Hepatocyte (in vitro differentiated cells): ENCODE data around the gene KPNB1. TPM values are rescaled to one million over a fixed set of nuclear protein-coding genes. Genes with fewer than 3 reads are reported as not detected.

ENCODE experiments used
- DNase-seq: peaks from one replicate; pipeline ENCODE4 v3.0.0-alpha.2; 2016; ENCODE audit warnings: low spot score
- H2AFZ ChIP-seq: fragments of 200-600 bp; sonication (generic); 2 replicates; pipeline ENCODE4 v1.6.0; 2016; ENCODE audit warnings: antibody characterized with exemption, mild to moderate bottlenecking
- H3K27ac ChIP-seq: fragments of 200-600 bp; sonication (generic); 2 replicates; pipeline ENCODE4 v1.5.1; 2016; ENCODE audit warnings: mild to moderate bottlenecking
- H3K27me3 ChIP-seq: fragments of 200-600 bp; sonication (generic); 2 replicates; pipeline ENCODE4 v1.6.1; 2016
- H3K36me3 ChIP-seq: fragments of 200-600 bp; sonication (generic); replicated peaks from 2 replicates; pipeline ENCODE4 v1.5.1; 2016; ENCODE audit warnings: low read depth; ENCODE audit not compliant: insufficient read depth
- H3K4me1 ChIP-seq: fragments of 200-600 bp; sonication (generic); 2 replicates; pipeline ENCODE4 v1.5.1; 2016; ENCODE audit warnings: mild to moderate bottlenecking, moderate library complexity; ENCODE audit not compliant: insufficient read depth
- H3K4me2 ChIP-seq: fragments of 200-600 bp; sonication (generic); 2 replicates; pipeline ENCODE4 v1.6.0; 2016
- H3K4me3 ChIP-seq: fragments of 200-600 bp; sonication (generic); 2 replicates; pipeline ENCODE4 v1.5.1; 2016; ENCODE audit warnings: mild to moderate bottlenecking
- H3K79me2 ChIP-seq: fragments of 200-600 bp; sonication (generic); 2 replicates; pipeline ENCODE4 v1.6.0; 2017; ENCODE audit warnings: mild to moderate bottlenecking
- H3K9me2 ChIP-seq: fragments of 200-600 bp; sonication (generic); replicated peaks from 2 replicates; pipeline ENCODE4 v1.6.0; 2017; ENCODE audit warnings: mild to moderate bottlenecking; ENCODE audit not compliant: insufficient read depth
- H3K9me3 ChIP-seq: fragments of 200-600 bp; sonication (generic); 2 replicates; pipeline ENCODE4 v1.5.1; 2016; ENCODE audit warnings: low read depth, mild to moderate bottlenecking
- H4K20me1 ChIP-seq: fragments of 200-600 bp; sonication (generic); 2 replicates; pipeline ENCODE4 v1.6.0; 2016; ENCODE audit warnings: mild to moderate bottlenecking; ENCODE audit not compliant: insufficient read depth, poor library complexity, severe bottlenecking
- EZH2 ChIP-seq: fragments of 200-600 bp; sonication (generic); IDR thresholded peaks from 2 replicates; pipeline ENCODE4 v1.6.1; 2016; ENCODE audit warnings: antibody characterized with exemption, mild to moderate bottlenecking, borderline replicate concordance
- EZH2phosphoT487 ChIP-seq: fragments of 200-600 bp; sonication (generic); IDR thresholded peaks from one replicate; pipeline ENCODE4 v1.6.1; 2018; ENCODE audit warnings: antibody characterized with exemption, mild to moderate bottlenecking, low read depth, moderate library complexity; ENCODE audit not compliant: unreplicated experiment, severe bottlenecking
- WGBS: methylation state at CpG from one replicate; pipeline ENCODE4 v1.1.6; 2016; ENCODE audit warnings: low lambda C conversion rate; ENCODE audit errors: missing lambda C conversion rate; 5-methylcytosine and 5-hydroxymethylcytosine counted together
- polyA plus RNA-seq: library from polyadenylated mRNA; unstranded; fragments of >200 nt; fragmentation: Nextera tagmentation; extraction: Ambion mirVana; gene quantifications from 2 replicates; pipeline ENCODE4 v1.2.1, GENCODE V29; 2016
- total RNA-seq: library from RNA; depleted of rRNA; stranded (reverse); fragments of >200 nt; gene quantifications from 2 replicates; pipeline ENCODE4 v1.2.3, GENCODE V29; 2014
- TF ChIP-seq, protein P1 (sequence below): fragments of 200-600 bp; sonication (generic); IDR thresholded peaks from 2 replicates; pipeline ENCODE4 v1.5.1; 2016; ENCODE audit warnings: antibody characterized with exemption, mild to moderate bottlenecking; ENCODE audit not compliant: poor library complexity

KPNB1 gene
- total and polyA plus RNA-seq, 2 experiments from 2014 or later = 59.5 to 194 TPM

GRCh38 chr17:47605011-47605410 lies 44.7 kb upstream of the KPNB1 start:
- TF ChIP-seq EZH2 = no peak
- Histone ChIP-seq H3K79me2 (peaks cover 4% of the 10 kb centered on the region), H2AFZ (no peak overlapping the region), H3K27ac (no peak overlapping the region), H3K4me1 (no peaks in the 10 kb centered on the region), H3K4me2 (no peak overlapping the region), H3K9me2 (no peaks in the 10 kb centered on the region), H3K4me3 (no peak overlapping the region), H4K20me1 (peaks cover 6% of the 10 kb centered on the region), H3K9me3 (no peaks in the 10 kb centered on the region), H3K27me3 (no peaks in the 10 kb centered on the region), H3K36me3 (no peaks in the 10 kb centered on the region)
- no peak for DNase-seq
- WGBS = 65% methylated on average over 1 of the region's 1 CpG

GRCh38 chr17:47607481-47607880 lies 42.2 kb upstream of the KPNB1 start:
- peaks cover 6% of the 10 kb centered on the region for H4K20me1 ChIP-seq
- no peak for TF ChIP-seq EZH2
- TF ChIP-seq, protein P1, sequence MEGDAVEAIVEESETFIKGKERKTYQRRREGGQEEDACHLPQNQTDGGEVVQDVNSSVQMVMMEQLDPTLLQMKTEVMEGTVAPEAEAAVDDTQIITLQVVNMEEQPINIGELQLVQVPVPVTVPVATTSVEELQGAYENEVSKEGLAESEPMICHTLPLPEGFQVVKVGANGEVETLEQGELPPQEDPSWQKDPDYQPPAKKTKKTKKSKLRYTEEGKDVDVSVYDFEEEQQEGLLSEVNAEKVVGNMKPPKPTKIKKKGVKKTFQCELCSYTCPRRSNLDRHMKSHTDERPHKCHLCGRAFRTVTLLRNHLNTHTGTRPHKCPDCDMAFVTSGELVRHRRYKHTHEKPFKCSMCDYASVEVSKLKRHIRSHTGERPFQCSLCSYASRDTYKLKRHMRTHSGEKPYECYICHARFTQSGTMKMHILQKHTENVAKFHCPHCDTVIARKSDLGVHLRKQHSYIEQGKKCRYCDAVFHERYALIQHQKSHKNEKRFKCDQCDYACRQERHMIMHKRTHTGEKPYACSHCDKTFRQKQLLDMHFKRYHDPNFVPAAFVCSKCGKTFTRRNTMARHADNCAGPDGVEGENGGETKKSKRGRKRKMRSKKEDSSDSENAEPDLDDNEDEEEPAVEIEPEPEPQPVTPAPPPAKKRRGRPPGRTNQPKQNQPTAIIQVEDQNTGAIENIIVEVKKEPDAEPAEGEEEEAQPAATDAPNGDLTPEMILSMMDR = no peak
- no peak for TF ChIP-seq EZH2phosphoT487
- WGBS = 96% methylated on average over 3 of the region's 3 CpGs
- no peak overlapping the region for H2AFZ ChIP-seq
- no peaks in the 10 kb centered on the region for H3K36me3 ChIP-seq
- H3K27ac ChIP-seq = no peak overlapping the region
- no peak for DNase-seq
- H3K4me2 ChIP-seq = no peak overlapping the region
- H3K4me1 ChIP-seq = peaks cover 11% of the 10 kb centered on the region
- no peak overlapping the region for H3K4me3 ChIP-seq
- H3K9me3 ChIP-seq = no peaks in the 10 kb centered on the region
- no peaks in the 10 kb centered on the region for H3K27me3 ChIP-seq
- peaks cover 4% of the 10 kb centered on the region for H3K79me2 ChIP-seq
- H3K9me2 ChIP-seq = no peaks in the 10 kb centered on the region

- TF ChIP-seq, protein P1 = no peak
- TF ChIP-seq EZH2phosphoT487 (no peak), EZH2 (no peak)
- H3K27ac ChIP-seq = peak overlapping the region; percentile 71
- H3K9me3 ChIP-seq = no peaks in the 10 kb centered on the region
- H4K20me1 ChIP-seq = no peaks in the 10 kb centered on the region
- no peak overlapping the region for H3K4me2 ChIP-seq
- 73% methylated on average over 5 of the region's 5 CpGs for WGBS
- H3K36me3 ChIP-seq = no peaks in the 10 kb centered on the region
- no peaks in the 10 kb centered on the region for H3K27me3 ChIP-seq
- H3K4me1 ChIP-seq = peaks cover 16% of the 10 kb centered on the region
- H2AFZ ChIP-seq = no peak overlapping the region
- H3K4me3 ChIP-seq = no peak overlapping the region
- no peak for DNase-seq
- no peaks in the 10 kb centered on the region for H3K9me2 ChIP-seq
- no peaks in the 10 kb centered on the region for H3K79me2 ChIP-seq
Observed at GRCh38 chr17:47611372-47612350, 38.1 kb upstream of the KPNB1 start.

DNA sequence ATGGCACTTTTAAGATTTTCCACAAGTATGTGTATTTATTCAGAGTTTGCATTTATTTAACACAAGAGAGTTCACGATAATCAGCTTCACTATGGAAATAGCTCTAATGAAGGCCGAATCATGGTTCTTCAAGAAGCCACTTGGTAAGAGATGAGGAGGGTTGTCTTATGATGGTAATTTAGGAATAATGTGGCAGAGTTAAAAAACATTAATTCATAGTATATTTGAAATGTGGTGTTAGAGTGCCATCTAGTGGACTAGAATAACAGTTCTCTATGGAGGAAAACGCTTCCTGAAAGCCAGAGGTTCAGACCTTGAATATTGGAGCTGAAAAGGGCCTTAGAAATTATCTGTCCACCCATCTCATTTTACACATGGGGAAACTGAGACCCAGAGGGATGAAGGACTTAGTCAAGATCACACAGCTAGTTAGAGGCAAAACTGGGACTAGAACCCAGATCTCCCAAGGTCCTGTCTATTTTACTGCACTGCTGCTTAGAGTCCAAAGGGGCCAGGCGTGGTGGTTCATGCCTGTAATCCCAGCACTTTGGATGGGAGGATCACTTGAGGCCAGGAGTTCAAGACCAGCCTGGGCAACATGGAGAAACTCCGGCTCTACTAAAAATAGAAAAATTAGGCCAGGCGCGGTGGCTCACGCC lies 33.8 kb upstream of the KPNB1 start:
- Histone ChIP-seq H3K9me3 (no peaks in the 10 kb centered on the region), H3K36me3 (no peaks in the 10 kb centered on the region), H3K4me2 (no peak overlapping the region), H3K9me2 (no peaks in the 10 kb centered on the region), H2AFZ (no peak overlapping the region), H3K27me3 (no peaks in the 10 kb centered on the region), H3K79me2 (no peaks in the 10 kb centered on the region), H3K4me3 (no peak overlapping the region), H4K20me1 (no peaks in the 10 kb centered on the region), H3K4me1 (peaks cover 16% of the 10 kb centered on the region), H3K27ac (no peak overlapping the region)
- 79% methylated on average over 8 of the region's 8 CpGs for WGBS
- TF ChIP-seq, protein P1 = peak; percentile 74
- no peak for TF ChIP-seq EZH2
- DNase-seq = peak; percentile 71
